PFSK-1 (cell line): Measurements from ENCODE around the gene LSM12.

Experiments
- FOXP2 ChIP-seq: optimal IDR thresholded peaks from 2 replicates; pipeline ENCODE3; 2011; ENCODE audit warnings: borderline replicate concordance, control low read depth, inconsistent platforms; ENCODE audit not compliant: insufficient read depth; ENCODE audit errors: extremely low read length, extremely low read depth
- POLR2AphosphoS5 ChIP-seq: IDR thresholded peaks from 2 replicates; pipeline ENCODE4 v1.6.1; 2012; ENCODE audit warnings: low read depth, mild to moderate bottlenecking, control low read depth, low read length, moderate library complexity
- REST ChIP-seq, 2 experiments: IDR thresholded peaks; 2 replicates each; pipeline versions ENCODE4 v1.6.1 to v1.8.0; 2011 to 2012; ENCODE audit warnings: low read depth in 2 of 2, low read length in 2 of 2, control low read depth in 1 of 2, inconsistent platforms in 1 of 2, mild to moderate bottlenecking in 1 of 2, moderate library complexity in 1 of 2; ENCODE audit not compliant: insufficient read depth in 1 of 2
- SIN3A ChIP-seq: IDR thresholded peaks from 2 replicates; pipeline ENCODE4 v1.6.1; 2012; ENCODE audit warnings: mild to moderate bottlenecking, low read length, moderate library complexity, borderline replicate concordance; ENCODE audit not compliant: insufficient read depth
- TAF1 ChIP-seq: IDR thresholded peaks from 2 replicates; pipeline ENCODE4 v1.6.1; 2012; ENCODE audit warnings: low read length, control low read depth, borderline replicate concordance; ENCODE audit not compliant: insufficient read depth

The LSM12 gene

DNA sequence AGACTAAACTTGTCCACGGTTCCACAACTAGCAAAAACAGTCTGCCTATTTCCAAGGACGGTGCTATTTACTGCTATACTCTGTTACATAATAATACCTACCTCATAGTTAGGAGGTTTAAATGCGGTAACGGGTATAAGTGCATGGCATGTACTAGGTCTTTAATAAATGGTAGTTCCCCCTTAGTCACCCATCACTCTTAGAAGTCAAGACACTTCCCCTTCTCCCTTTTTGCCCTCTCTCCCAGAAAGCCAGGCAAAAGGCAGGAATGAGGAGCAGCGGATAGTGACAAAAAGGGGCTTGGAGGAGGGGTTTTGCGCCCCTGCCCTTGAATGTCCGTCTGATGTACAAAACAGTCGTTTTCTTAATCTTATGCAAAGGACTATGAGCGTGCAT lies 1.1 kb upstream of the LSM12 start:
- TF ChIP-seq POLR2AphosphoS5 (no peak), REST (IDR thresholded peaks at IDR 0.05; ENCODE audit: insufficient read depth in 1 of 2, low read depth in 2 of 2, low read length in 2 of 2) (no peak), SIN3A (no peak), TAF1 (no peak), FOXP2 (no peak)

DNA sequence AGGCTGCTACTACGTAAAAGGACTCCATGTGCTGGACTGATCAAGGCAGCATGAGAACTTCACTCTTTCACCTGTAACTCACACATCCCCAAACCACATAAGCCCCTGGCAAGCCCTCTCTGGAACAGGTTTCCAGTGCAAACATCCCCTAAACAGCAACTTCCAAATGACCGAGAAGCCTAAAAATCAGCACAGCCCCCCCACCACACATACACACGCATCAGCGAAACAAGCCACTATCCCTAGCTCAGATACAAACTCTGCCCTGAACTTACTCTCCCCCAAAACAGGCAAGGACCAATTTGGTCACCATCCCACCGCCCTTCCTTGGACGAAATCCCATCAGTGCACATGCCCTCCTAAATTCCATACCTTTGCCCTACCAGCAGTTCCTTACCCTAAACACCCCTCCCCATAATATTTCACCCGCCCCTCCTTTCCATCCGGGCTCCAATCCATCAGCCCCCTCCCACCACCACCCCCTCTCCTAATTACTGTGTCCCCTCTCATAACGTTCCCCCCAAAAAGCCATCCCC lies 735 bp downstream of the LSM12 start:
- no peak for TF ChIP-seq POLR2AphosphoS5
- no peak for TF ChIP-seq FOXP2
- TF ChIP-seq TAF1 = no peak

GRCh38 chr17:44063704-44064639 lies 2.5 kb downstream of the LSM12 start:
- TF ChIP-seq REST (IDR thresholded peaks at IDR 0.05; ENCODE audit: insufficient read depth in 1 of 2, low read depth in 2 of 2, low read length in 2 of 2) = no peak
- no peak for TF ChIP-seq FOXP2
- no peak for TF ChIP-seq SIN3A
- no peak for TF ChIP-seq POLR2AphosphoS5
- no peak for TF ChIP-seq TAF1

GRCh38 chr17:44062871-44063270 lies 3.6 kb downstream of the LSM12 start:
- no peak for TF ChIP-seq TAF1
- TF ChIP-seq POLR2AphosphoS5 = no peak
- no peak for TF ChIP-seq SIN3A
- no peak for TF ChIP-seq FOXP2
- TF ChIP-seq REST (IDR thresholded peaks at IDR 0.05; ENCODE audit: insufficient read depth in 1 of 2, low read depth in 2 of 2, low read length in 2 of 2) = no peak

DNA sequence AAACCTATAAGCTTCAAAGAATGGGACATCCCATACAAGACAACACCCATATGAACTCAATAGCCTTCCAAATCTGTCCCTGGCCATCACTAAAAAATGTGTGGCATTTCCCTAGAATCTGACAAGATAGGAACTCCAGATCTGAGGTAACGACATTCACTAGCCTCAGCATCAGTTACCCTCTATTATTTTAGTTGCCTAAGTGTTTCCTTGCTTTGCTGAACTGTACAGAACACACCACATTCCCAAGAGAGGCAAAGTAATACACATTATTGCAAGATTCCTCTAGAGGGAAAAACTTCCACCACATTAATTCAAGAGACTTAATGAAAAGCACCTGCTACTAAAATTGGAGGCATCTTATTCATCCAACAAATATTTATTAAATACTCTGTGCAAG lies 5.0 kb downstream of the LSM12 start:
- no peak for TF ChIP-seq REST (IDR thresholded peaks at IDR 0.05; ENCODE audit: insufficient read depth in 1 of 2, low read depth in 2 of 2, low read length in 2 of 2)
- no peak for TF ChIP-seq TAF1
- no peak for TF ChIP-seq FOXP2
- no peak for TF ChIP-seq SIN3A
- no peak for TF ChIP-seq POLR2AphosphoS5
